Stimulated activated CD8-positive, alpha-beta memory T cell treated with anti-CD3 and anti-CD28 coated beads, Interleukin-4, amount 100 ng/mL, for 1 hour (primary cell): ENCODE data around the gene RBM24.

ENCODE experiments used
- DNase-seq, 2 donors: peaks; one replicate each; pipeline ENCODE4 v3.0.0-alpha.2; 2020; ENCODE audit warnings: low read depth in 2 of 2, low spot score in 1 of 2

The RBM24 gene

GRCh38 chr6:17281100-17281496, at the start of gene RBM24:
TSS of gene RBM24 (plus strand) at chr6:17281361. CDS start at chr6:17281582, 221 bp downstream.
- DNase-seq, result no peak

GRCh38 chr6:17233531-17233930, 47.6 kb upstream of the RBM24 start:
- no peak for DNase-seq

- no peak for DNase-seq
Measured at GRCh38 chr6:17237246-17237645, 43.9 kb upstream of the RBM24 start.

- DNase-seq, result no peak
Measured at GRCh38 chr6:17239260-17239659, 41.9 kb upstream of the RBM24 start.

- no peak for DNase-seq
Measured at GRCh38 chr6:17240803-17241500, 40.2 kb upstream of the RBM24 start.

- DNase-seq, result no peak
Measured at GRCh38 chr6:17242087-17242486, 39.1 kb upstream of the RBM24 start.

GRCh38 chr6:17250237-17250636, 30.9 kb upstream of the RBM24 start:
- no peak for DNase-seq

- no peak for DNase-seq
Measured at GRCh38 chr6:17251953-17252352, 29.2 kb upstream of the RBM24 start.

- no peak for DNase-seq
Measured at GRCh38 chr6:17258749-17259148, 22.4 kb upstream of the RBM24 start.

GRCh38 chr6:17265570-17265969, 15.6 kb upstream of the RBM24 start:
- no peak for DNase-seq

- no peak for DNase-seq
Measured at GRCh38 chr6:17267566-17267965, 13.6 kb upstream of the RBM24 start.

- no peak for DNase-seq
Measured at GRCh38 chr6:17268114-17268513, 13.0 kb upstream of the RBM24 start.

GRCh38 chr6:17269840-17270239, 11.3 kb upstream of the RBM24 start:
- no peak for DNase-seq

- no peak for DNase-seq
Measured at GRCh38 chr6:17271628-17272027, 9.5 kb upstream of the RBM24 start.

GRCh38 chr6:17276766-17277165, 4.4 kb upstream of the RBM24 start:
- DNase-seq, result no peak

GRCh38 chr6:17277256-17277655, 3.9 kb upstream of the RBM24 start:
- DNase-seq, result no peak

- no peak for DNase-seq
Measured at GRCh38 chr6:17278289-17279063, 2.7 kb upstream of the RBM24 start.

GRCh38 chr6:17280138-17280537, 1.0 kb upstream of the RBM24 start:
- DNase-seq, result no peak

- no peak for DNase-seq
Measured at GRCh38 chr6:17280552-17281090, 540 bp upstream of the RBM24 start.

GRCh38 chr6:17281497-17282481, 628 bp downstream of the RBM24 start:
- no peak for DNase-seq

- no peak for DNase-seq
Measured at GRCh38 chr6:17283074-17283473, 1.9 kb downstream of the RBM24 start.
